Tibial nerve (tissue), 4 donors: ENCODE results near the gene TTC12.

ENCODE experiments used
- EP300 ChIP-seq, 2 donors: sonication (generic); formaldehyde crosslinking; IDR thresholded peaks; one replicate each; pipeline ENCODE4 v1.6.1; 2017; ENCODE audit warnings: antibody characterized with exemption in 2 of 2, mild to moderate bottlenecking in 1 of 2
- POLR2A ChIP-seq, 2 donors: fragments of 450-650 bp; IDR thresholded peaks; one replicate each; pipeline ENCODE4 v1.6.1; 2017; ENCODE audit warnings: antibody characterized with exemption in 2 of 2, mild to moderate bottlenecking in 2 of 2, moderate library complexity in 2 of 2
- TF ChIP-seq, protein P1 (sequence below), 5 experiments: fragments of 200-600 bp in 3 of 5; fragments of 450-650 bp in 2 of 5; sonication (generic) in 3 of 5; IDR thresholded peaks; one replicate each; pipeline ENCODE4 v1.5.1; 2016 to 2019; ENCODE audit warnings: antibody characterized with exemption in 5 of 5, mild to moderate bottlenecking in 3 of 5, moderate library complexity in 2 of 5

DNA sequence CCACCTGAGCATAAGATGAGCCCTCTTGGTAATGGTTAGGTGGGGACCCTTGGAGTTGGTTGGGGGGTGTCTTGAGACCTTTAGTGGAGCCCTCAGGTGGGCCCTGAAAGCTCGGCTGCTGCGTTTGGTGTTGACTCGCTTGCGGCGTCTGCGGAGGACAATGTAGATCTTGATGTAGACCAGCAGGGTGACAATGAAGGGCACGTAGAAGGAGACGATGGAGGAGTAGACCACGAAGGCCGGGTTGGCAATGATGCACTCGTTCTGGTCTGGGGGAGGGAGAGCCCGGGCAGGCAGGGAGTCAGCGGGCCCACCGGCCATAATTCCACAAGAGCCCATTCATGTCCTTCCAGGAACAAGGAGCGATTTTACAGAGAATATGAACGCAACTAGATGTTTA, 101.0 kb downstream of the TTC12 start:
- TF ChIP-seq POLR2A (IDR thresholded peaks at IDR 0.05) (no peak), EP300 (IDR thresholded peaks at IDR 0.05) (no peak)
- TF ChIP-seq, protein P1, sequence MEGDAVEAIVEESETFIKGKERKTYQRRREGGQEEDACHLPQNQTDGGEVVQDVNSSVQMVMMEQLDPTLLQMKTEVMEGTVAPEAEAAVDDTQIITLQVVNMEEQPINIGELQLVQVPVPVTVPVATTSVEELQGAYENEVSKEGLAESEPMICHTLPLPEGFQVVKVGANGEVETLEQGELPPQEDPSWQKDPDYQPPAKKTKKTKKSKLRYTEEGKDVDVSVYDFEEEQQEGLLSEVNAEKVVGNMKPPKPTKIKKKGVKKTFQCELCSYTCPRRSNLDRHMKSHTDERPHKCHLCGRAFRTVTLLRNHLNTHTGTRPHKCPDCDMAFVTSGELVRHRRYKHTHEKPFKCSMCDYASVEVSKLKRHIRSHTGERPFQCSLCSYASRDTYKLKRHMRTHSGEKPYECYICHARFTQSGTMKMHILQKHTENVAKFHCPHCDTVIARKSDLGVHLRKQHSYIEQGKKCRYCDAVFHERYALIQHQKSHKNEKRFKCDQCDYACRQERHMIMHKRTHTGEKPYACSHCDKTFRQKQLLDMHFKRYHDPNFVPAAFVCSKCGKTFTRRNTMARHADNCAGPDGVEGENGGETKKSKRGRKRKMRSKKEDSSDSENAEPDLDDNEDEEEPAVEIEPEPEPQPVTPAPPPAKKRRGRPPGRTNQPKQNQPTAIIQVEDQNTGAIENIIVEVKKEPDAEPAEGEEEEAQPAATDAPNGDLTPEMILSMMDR (IDR thresholded peaks at IDR 0.05): no peak
